Right atrium auricular region (tissue), 2 donors: ENCODE data around the gene COCH. TPM values are rescaled to one million over a fixed set of nuclear protein-coding genes. Genes with fewer than 3 reads are reported as not detected.

ENCODE experiments used
- DNase-seq: peaks from one replicate; pipeline ENCODE4 v3.0.0-alpha.2; 2019; ENCODE audit warnings: low spot score
- H3K27ac ChIP-seq, 2 donors: fragments of 200-600 bp; sonication (generic); 1 replicate in 1 of 2; 2 replicates in 1 of 2; pipeline ENCODE4 v1.5.1; 2016 to 2019
- H3K27me3 ChIP-seq, 2 donors: fragments of 200-600 bp; sonication (generic); one replicate each; pipeline versions ENCODE4 v1.5.1 to v1.6.0; 2017 to 2019
- H3K36me3 ChIP-seq: fragments of 200-600 bp; sonication (generic); one replicate; pipeline ENCODE4 v1.5.1; 2016
- H3K4me1 ChIP-seq, 2 donors: fragments of 200-600 bp; sonication (generic); one replicate each; pipeline versions ENCODE4 v1.5.1 to v1.6.0; 2017 to 2019
- H3K4me3 ChIP-seq, 2 donors: fragments of 200-600 bp; sonication (generic); 1 replicate in 1 of 2; 2 replicates in 1 of 2; pipeline ENCODE4 v1.5.1; 2017 to 2019; ENCODE audit warnings: mild to moderate bottlenecking in 1 of 2, moderate library complexity in 1 of 2
- H3K9me3 ChIP-seq, 2 donors: fragments of 200-600 bp; sonication (generic); one replicate each; pipeline ENCODE4 v1.5.1; 2019
- CTCF ChIP-seq, 2 donors: fragments of 200-600 bp; sonication (generic); IDR thresholded peaks; one replicate each; pipeline ENCODE4 v1.5.1; 2019; ENCODE audit warnings: antibody characterized with exemption in 2 of 2
- total RNA-seq, 2 donors: library from RNA; depleted of rRNA; stranded (reverse); fragments of >200 nt; gene quantifications; one replicate each; pipeline ENCODE4 v1.1.0, GENCODE V29; 2016

The COCH gene
- total RNA-seq, 2 donors from 2014 or later, result 0.47 to 1.6 TPM

GRCh38 chr14:30935445-30935844 is 61.1 kb downstream of the COCH start:
- Histone ChIP-seq H3K9me3 (no peaks in the 10 kb centered on the region), H3K36me3 (peaks cover 22% of the 10 kb centered on the region), H3K27ac (no peak overlapping the region), H3K4me1 (no peaks in the 10 kb centered on the region), H3K4me3 (no peak overlapping the region), H3K27me3 (no peaks in the 10 kb centered on the region)
- DNase-seq, result no peak
- no peak for TF ChIP-seq CTCF (IDR thresholded peaks at IDR 0.05)

DNA sequence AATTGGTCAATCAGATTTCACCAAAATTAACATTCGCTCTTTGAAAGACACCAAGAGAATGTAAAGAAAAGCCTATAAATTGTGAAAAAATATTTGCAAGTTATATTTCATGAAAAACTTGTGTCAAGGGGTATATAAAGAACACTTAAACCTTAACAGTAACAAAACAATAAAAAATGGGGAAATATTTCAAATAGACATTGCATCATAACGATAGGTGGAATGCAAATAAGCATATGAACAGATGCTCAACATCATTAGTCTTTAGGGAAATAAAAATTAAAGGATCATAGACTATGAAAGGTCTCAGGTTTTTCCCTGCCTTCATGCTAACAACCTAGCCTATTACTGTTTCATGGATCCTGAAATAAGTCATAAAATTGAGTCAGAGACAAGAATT is 64.3 kb downstream of the COCH start:
- H3K4me1 ChIP-seq, result no peaks in the 10 kb centered on the region
- no peak overlapping the region for H3K4me3 ChIP-seq
- no peak for TF ChIP-seq CTCF (IDR thresholded peaks at IDR 0.05)
- no peaks in the 10 kb centered on the region for H3K27me3 ChIP-seq
- no peaks in the 10 kb centered on the region for H3K9me3 ChIP-seq
- no peak for DNase-seq
- no peak overlapping the region for H3K27ac ChIP-seq
- H3K36me3 ChIP-seq, result peaks cover 13% of the 10 kb centered on the region

Other genes starting within 250 kb of the COCH start
- 10 to 100 TPM in 1 of 2 donors, 1 to 10 TPM in 1; 3.3 to 17.3 TPM for gene AP4S1, start 151.1 kb downstream of the COCH start, total RNA-seq
- gene STRN3, start 151.8 kb downstream of the COCH start, total RNA-seq, result 10 to 100 TPM; 34.2 to 46.8 TPM